Muscle layer of colon (tissue), 2 donors: ENCODE data around the gene COL5A1.

ENCODE experiments used
- H3K27ac ChIP-seq: one replicate; pipeline ENCODE4 v1.7.0; 2013; ENCODE audit warnings: low read depth, mild to moderate bottlenecking, low read length, moderate library complexity
- H3K27me3 ChIP-seq, 2 donors: one replicate each; pipeline ENCODE4 v1.7.0; 2013; ENCODE audit warnings: low read length in 2 of 2, mild to moderate bottlenecking in 2 of 2; ENCODE audit not compliant: insufficient read depth in 2 of 2, control insufficient read depth in 1 of 2
- H3K36me3 ChIP-seq: one replicate; pipeline ENCODE4 v1.7.0; 2013; ENCODE audit warnings: mild to moderate bottlenecking, low read length; ENCODE audit not compliant: insufficient read depth
- H3K4me1 ChIP-seq: one replicate; pipeline ENCODE4 v1.7.0; 2013; ENCODE audit warnings: mild to moderate bottlenecking, low read length; ENCODE audit not compliant: insufficient read depth
- H3K4me3 ChIP-seq, 2 donors: one replicate each; pipeline ENCODE4 v1.7.0; 2013; ENCODE audit warnings: low read length in 2 of 2, low read depth in 1 of 2, mild to moderate bottlenecking in 1 of 2, moderate library complexity in 1 of 2
- H3K9ac ChIP-seq: one replicate; pipeline ENCODE4 v1.7.0; 2013; ENCODE audit warnings: low read length
- H3K9me3 ChIP-seq: one replicate; pipeline ENCODE4 v1.7.0; 2013; ENCODE audit warnings: mild to moderate bottlenecking, low read length
- donor health status: abdominal sarcoma.
- donor health status: Adenocarcinoma of cecum.

Gene COL5A1

GRCh38 chr9:134841180-134841904, 199.7 kb downstream of the COL5A1 start:
- no peaks in the 10 kb centered on the region for H3K27me3 ChIP-seq
- no peak overlapping the region for H3K9ac ChIP-seq
- H3K4me3 ChIP-seq: no peak overlapping the region
- H3K4me1 ChIP-seq: no peaks in the 10 kb centered on the region
- no peaks in the 10 kb centered on the region for H3K9me3 ChIP-seq
- no peak overlapping the region for H3K27ac ChIP-seq
- peaks cover 33% of the 10 kb centered on the region for H3K36me3 ChIP-seq

- no peaks in the 10 kb centered on the region for H3K9me3 ChIP-seq
- no peak overlapping the region for H3K9ac ChIP-seq
- no peaks in the 10 kb centered on the region for H3K27me3 ChIP-seq
- H3K4me3 ChIP-seq: no peak overlapping the region
- no peaks in the 10 kb centered on the region for H3K4me1 ChIP-seq
- H3K27ac ChIP-seq: no peak overlapping the region
- H3K36me3 ChIP-seq: peaks cover 26% of the 10 kb centered on the region
These were observed 200.7 kb downstream of the COL5A1 start for GRCh38 chr9:134842321-134842720.

- Histone ChIP-seq H3K9ac (no peak overlapping the region), H3K27me3 (no peaks in the 10 kb centered on the region), H3K36me3 (peaks cover 17% of the 10 kb centered on the region), H3K4me1 (no peaks in the 10 kb centered on the region), H3K4me3 (no peak overlapping the region), H3K9me3 (no peaks in the 10 kb centered on the region), H3K27ac (no peak overlapping the region)
These were observed 202.1 kb downstream of the COL5A1 start for GRCh38 chr9:134843740-134844139.

GRCh38 chr9:134844821-134845220, 203.2 kb downstream of the COL5A1 start:
- H3K9ac ChIP-seq: no peak overlapping the region
- H3K27me3 ChIP-seq: no peaks in the 10 kb centered on the region
- no peaks in the 10 kb centered on the region for H3K9me3 ChIP-seq
- no peaks in the 10 kb centered on the region for H3K4me1 ChIP-seq
- peaks cover 17% of the 10 kb centered on the region for H3K36me3 ChIP-seq
- no peak overlapping the region for H3K27ac ChIP-seq
- H3K4me3 ChIP-seq: no peak overlapping the region

- Histone ChIP-seq H3K27ac (no peak overlapping the region), H3K27me3 (no peaks in the 10 kb centered on the region), H3K9ac (no peak overlapping the region), H3K36me3 (peaks cover 17% of the 10 kb centered on the region), H3K4me3 (no peak overlapping the region), H3K4me1 (no peaks in the 10 kb centered on the region), H3K9me3 (no peaks in the 10 kb centered on the region)
These were observed 204.6 kb downstream of the COL5A1 start for GRCh38 chr9:134846187-134846586.

GRCh38 chr9:134846699-134847098, 205.1 kb downstream of the COL5A1 start:
- no peak overlapping the region for H3K27ac ChIP-seq
- no peaks in the 10 kb centered on the region for H3K4me1 ChIP-seq
- H3K4me3 ChIP-seq: no peak overlapping the region
- no peaks in the 10 kb centered on the region for H3K9me3 ChIP-seq
- H3K9ac ChIP-seq: no peak overlapping the region
- peaks cover 17% of the 10 kb centered on the region for H3K36me3 ChIP-seq
- H3K27me3 ChIP-seq: no peaks in the 10 kb centered on the region

- Histone ChIP-seq H3K27ac (no peak overlapping the region), H3K36me3 (peaks cover 17% of the 10 kb centered on the region), H3K4me3 (no peak overlapping the region), H3K9me3 (no peaks in the 10 kb centered on the region), H3K4me1 (no peaks in the 10 kb centered on the region), H3K9ac (no peak overlapping the region), H3K27me3 (no peaks in the 10 kb centered on the region)
These were observed 205.5 kb downstream of the COL5A1 start for GRCh38 chr9:134847138-134847537.

- H3K4me3 ChIP-seq: no peak overlapping the region
- no peaks in the 10 kb centered on the region for H3K27me3 ChIP-seq
- H3K9ac ChIP-seq: no peak overlapping the region
- peaks cover 9% of the 10 kb centered on the region for H3K36me3 ChIP-seq
- H3K4me1 ChIP-seq: no peaks in the 10 kb centered on the region
- H3K27ac ChIP-seq: no peak overlapping the region
- H3K9me3 ChIP-seq: no peaks in the 10 kb centered on the region
These were observed 206.3 kb downstream of the COL5A1 start for GRCh38 chr9:134847752-134848432.

- Histone ChIP-seq H3K9me3 (no peaks in the 10 kb centered on the region), H3K4me1 (no peaks in the 10 kb centered on the region), H3K27ac (no peak overlapping the region), H3K9ac (no peak overlapping the region), H3K36me3 (peaks cover 9% of the 10 kb centered on the region), H3K4me3 (no peak overlapping the region), H3K27me3 (no peaks in the 10 kb centered on the region)
These were observed 206.9 kb downstream of the COL5A1 start for GRCh38 chr9:134848504-134848903.

GRCh38 chr9:134850611-134851010, 209.0 kb downstream of the COL5A1 start:
- no peaks in the 10 kb centered on the region for H3K4me1 ChIP-seq
- no peak overlapping the region for H3K9ac ChIP-seq
- no peaks in the 10 kb centered on the region for H3K27me3 ChIP-seq
- no peak overlapping the region for H3K4me3 ChIP-seq
- no peak overlapping the region for H3K27ac ChIP-seq
- H3K9me3 ChIP-seq: no peaks in the 10 kb centered on the region
- H3K36me3 ChIP-seq: no peaks in the 10 kb centered on the region

- Histone ChIP-seq H3K4me1 (no peaks in the 10 kb centered on the region), H3K9me3 (no peaks in the 10 kb centered on the region), H3K4me3 (no peak overlapping the region)
These were observed 209.4 kb downstream of the COL5A1 start for GRCh38 chr9:134851020-134851419.

More at GRCh38 chr9:134851020-134851419, 209.4 kb downstream of the COL5A1 start:
- Histone ChIP-seq H3K27ac (no peak overlapping the region), H3K27me3 (no peaks in the 10 kb centered on the region), H3K36me3 (no peaks in the 10 kb centered on the region), H3K9ac (no peak overlapping the region)
